ENCODE results near the gene CSK.

The CSK gene

DNA sequence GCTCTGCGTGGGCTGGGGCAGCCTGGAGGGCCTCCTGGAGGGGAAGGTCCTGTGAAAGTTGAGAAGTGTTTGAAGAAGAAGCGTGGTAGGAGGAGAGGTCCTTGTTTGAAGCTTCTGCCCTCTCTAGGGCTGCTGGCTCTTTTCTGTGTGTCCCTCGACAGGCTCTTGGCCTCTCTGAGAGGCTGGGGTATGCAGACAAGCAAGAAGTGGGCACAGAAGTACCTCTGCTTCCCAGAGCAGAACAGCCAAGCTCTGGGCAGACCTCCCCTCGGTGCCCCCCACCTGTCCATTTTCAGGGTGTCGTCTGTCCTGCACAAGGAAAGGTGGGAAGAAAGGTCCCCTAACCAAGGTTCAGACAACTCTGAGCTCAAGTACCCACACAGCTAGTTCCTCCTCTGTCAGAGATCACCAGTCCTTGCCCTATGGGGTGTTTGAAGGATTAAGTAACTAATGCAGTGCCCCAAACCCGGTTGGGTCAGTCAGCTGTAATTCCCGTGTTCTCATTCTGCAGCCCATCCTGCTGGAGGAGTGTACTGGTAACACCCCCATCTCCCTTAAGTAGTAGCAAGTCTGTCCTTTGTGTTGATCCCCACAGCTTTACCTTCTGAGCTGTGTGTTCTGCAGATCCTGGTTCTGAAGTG lies 6.3 kb downstream of the CSK start:
- no peak for DNase-seq

DNA sequence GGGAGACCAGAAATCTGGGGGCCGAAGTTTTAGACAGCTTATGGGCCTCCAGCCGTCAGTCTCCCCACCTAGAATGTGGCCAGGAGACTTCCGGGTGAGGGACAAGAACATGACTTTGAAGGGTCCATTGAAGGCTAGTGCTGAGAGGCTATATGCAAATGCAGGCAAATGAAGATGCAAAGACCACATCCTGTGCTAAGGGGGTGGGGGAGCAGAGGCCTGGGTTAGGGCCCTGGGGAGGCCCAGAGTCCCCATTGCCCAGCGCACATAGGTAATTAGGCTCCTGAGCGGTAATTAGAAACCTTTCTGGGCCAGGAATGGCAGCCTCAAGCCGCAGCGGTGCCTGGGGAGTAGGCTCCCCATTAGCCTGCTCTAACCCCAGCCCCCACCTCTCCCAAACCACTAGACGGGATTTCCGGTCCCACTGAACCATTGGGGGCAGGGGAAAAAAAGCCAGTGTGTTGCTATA lies 6.8 kb downstream of the CSK start:
- no peak for DNase-seq

DNA sequence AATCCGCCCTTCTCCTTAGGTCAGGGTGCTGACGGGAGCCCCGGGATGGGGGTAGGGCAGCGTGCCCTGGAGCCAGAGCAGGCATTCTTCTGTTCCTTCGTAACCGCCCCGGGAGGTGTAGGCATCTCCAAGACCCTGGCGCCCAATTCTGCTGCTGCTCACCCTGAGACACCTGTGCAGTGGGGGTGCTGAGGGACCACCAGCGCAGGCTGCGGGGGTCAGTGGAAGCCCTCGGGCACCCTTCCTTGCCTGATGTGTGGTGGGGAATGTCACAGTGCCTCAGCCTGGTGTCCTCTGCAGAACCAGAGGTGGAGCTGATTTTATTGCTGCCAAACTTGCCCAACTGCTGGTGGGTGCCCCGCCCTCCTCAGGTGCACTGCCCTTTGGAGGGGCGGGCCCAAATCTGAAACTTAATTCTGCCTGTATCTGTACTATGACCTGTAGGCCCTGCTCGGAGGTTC lies 7.3 kb downstream of the CSK start:
- DNase-seq: no peak

DNA sequence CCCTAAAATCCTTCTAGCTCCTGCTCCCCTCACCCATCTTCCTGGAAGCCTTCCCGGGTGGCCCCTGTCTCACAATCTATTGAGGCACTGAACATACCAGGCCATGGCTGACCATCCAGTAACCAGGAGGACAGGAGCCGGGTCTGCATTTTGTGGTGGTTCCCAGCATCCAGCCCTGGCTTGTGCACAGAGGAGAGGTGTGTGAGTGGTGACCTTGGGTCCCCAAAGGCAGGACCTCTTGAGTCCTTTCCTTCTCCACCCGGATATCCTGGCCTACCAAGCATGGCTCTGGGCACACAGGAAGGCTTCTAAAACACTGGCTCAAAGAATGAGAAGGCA lies 7.8 kb downstream of the CSK start:
- no peak for DNase-seq

DNA sequence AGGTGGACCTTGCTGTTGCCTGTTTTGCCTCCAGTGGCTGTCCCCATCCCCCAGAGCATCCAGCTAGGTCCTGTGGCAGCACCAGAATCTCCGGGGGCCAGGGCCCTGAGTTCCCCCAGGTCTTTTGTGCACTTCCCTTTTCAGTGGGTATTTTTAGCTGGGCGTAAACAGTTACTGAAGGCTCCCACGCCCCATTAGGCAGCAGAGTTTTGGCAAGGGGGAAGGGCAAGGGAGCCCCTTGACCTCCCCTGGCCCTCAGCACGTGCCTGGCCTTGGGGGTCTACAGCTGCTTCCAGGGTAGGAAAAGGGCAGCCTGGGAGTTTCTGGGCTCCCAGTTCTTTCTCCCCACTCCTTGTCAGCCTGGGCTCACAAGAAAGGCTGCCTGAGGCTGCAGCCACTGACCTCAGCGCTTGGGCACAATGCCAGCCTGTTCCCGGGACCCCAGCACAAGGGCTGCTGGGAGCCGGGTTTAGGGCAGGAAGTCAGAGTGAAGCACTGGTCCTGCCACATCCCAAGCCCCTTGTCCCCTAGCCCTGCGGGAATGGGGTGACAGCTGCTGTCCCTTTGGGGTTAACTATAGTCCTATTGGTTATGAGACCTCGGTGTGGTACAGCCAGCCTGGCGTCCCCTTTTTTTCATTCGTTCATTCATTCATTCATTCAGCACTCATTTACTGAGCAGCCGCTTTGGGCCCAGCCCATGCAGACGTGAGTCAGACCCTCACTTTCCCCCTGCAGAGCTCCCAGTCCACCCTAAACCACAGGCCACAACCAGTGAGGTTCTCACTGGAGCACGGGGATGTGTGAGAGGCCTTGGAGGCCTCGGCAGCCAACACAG lies 8.4 kb downstream of the CSK start:
- peak; percentile 25 to 66 for DNase-seq

DNA sequence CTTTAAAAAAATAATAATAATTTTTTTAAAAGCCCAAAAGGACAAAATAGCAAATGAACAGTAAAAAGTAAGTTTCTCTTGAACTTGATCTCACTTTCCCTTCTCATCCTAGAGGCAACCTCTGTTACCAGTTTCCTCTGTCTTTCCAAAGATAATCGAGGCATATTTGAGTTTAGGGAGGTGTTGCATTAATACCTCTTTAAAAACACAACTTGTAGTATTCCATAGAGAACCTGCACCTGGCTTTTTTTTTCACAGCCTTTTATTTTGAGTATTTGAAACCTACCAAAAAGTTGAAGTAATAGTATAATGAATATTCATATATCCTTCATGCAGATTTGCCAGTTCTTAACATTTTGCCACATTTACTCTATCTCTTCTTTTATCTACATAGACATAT lies 9.1 kb downstream of the CSK start:
- DNase-seq: no peak

DNA sequence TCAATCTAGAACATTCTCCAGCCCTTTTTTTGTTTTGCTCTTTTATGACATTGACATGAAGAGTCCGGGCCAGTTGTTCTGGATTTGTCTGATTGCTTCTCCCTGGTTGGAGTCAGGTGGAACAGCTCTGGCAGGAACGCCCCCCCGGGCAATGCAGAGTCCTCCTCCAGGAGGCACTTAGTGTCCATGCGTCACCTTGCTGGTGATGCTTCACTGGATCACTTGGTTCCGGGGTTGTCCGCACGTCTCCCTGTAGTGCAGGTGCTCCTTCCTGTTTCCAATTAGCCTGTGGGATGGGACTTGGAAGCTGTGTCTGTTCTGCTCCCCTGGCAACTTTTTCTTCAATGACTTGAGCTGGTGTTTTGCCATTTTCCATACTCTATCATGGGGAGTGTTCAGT lies 9.8 kb downstream of the CSK start:
- DNase-seq: no peak

DNA sequence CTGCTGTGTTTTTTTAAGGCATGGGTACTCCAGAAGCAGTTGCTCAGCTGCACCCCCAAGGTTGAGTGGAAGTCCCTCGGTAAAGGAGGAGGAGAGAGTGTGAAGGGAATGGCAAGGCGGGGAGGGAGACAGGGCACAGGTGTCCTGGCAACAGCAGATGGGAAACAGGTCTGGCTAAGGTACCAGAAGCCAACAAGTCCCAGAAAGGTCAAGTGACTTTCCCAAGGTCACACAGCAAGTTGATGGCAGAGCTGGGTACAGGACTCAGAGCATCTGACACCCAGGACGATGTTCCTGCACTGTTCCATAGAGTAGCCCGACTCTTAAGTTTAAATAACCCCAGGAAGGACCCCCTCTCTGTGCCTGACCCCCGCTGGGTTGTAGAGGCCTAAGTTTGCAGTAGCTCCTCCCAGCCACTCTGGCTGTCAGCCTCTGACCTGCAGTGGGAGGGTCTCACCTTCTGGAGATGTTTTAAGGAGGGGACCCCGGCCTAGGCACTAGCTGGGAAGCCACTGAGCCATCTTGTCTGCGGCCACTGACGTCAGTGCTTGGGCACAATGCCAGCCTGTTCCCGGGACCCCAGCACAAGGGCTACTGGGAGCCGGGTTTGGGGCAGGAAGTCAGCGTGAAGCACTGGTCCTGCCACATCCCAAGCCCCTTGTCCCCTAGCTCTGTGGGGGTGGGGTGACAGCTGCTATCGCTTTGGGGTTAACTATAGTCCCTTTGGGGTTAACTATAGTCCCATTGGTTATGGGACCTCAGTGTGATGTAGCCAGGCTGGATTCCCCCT lies 10.5 kb downstream of the CSK start:
- DNase-seq: no peak

DNA sequence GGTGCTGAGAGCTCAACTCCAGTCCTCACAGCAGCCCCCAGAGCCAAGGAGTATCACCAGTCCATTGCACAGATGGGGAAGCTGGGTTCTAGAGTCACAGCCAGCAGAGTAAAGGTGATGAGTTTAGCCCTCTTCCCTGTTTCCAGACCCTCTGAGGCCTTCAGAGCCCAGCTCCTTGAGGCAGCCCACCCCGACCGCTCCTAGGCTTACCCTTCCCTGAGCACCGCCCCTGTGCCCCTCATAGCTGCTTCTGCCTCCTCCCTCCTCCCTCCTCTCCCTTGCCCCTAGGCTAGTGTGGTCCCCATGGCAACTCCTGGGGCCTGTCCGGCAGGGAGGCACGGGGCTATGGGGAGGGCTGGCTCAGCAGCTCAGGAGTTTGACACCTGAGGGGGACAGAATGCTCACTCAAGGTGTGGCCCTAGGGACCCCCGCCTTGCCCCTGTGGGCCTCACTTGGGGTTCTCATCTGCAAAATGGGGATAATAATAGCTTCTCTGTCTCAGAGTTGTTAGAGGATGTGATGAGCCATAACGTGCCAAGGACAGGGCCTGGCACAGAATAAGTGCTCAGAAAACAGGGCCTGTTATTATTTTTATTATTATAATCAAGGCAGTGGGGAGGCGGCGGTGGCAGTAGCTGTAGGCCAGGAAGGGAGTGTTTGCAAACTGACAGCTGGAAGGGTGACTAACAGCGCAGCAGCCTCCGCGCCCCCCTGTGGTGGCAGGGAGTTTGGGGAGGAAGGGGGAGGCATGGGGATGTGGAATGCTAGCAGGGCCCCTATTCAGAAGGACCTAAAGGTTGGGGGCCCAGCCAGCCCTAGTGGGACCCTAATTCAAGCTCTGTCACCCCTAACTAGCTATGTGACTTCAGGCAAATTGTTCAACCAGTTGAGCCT lies 11.5 kb downstream of the CSK start:
- no peak for DNase-seq

DNA sequence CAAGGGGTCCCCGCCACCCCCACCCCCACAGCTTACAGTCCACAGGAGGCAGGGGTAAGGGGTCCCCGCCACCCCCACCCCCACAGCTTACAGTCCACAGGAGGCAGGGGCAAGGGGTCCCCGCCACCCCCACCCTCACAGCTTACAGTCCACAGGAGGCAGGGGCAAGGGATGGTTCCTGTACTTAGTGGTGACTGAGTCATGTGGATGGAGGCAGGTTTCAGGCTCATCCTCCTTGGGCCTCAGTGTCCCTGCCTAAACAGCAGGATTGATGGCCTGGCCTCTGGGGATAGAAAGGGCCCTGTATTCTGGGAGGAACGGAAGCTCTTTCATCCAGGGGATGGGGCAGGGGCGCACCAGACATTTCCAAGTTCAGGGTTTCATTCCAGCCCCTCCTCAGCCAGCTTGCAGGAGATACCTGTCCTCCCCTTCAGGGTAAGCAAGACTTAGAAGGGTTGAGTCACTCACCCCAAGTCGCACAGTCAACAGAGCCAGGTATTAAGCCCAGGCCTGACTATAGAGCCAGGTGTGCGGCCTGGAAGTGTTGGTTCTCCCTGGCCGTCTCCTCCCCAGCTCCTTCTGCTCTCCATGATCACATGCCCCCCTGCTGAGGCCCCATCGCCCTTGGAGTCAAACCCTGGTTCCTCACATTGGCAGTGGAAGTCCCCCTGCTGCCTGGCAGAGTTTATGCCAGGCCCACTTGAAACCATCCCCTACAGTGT lies 12.5 kb downstream of the CSK start:
- no peak for DNase-seq

DNA sequence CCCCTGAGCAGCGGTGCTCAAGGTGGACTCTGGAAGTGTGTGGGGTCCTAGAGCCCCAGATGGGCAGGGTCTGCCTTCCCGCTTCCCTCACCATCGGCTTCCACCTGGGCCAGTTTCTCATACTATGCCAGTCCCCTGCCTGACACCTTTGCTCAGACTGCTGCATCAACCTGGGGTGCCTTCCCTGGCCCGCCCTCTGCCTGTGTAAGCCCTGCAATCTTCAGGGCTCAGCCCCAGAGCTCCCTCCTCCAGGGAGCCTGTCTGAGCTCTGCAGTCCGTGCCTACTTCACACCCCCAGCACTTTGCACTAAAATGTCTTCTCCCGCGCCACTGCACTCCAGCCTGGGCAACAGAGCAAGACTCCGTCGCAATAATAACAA lies 13.1 kb downstream of the CSK start:
- no peak for DNase-seq

DNA sequence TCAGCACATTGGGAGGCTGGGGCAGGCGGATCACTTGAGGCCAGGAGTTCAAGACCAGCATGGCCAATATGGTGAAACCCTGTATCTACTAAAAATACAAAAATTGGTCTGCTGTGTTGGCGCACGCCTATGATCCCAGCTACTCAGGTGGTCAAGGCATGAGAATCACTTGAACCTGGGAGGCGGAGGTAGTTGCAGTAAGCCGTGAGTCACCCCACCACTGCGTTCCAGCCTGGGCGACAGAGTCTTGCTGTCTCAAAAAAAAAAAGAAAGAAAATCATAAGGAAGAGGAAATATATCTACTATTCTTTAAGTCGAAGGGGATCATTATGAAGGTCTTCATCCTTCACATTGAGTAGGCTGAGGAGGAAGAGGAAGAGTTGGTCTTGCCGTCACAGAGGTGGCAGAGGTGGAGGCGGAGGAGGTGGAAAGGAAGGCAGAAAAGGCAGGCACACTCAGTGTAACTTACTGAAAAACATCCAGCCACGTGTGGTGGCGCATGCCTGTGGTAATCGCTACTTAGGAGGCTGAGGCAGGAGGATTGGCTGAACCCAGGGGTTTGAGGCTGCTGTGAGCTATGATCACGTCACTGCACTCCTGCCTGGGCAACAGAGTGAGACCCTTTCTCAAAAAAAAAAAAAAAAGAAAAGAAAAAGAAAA lies 14.2 kb downstream of the CSK start:
- no peak for DNase-seq

DNA sequence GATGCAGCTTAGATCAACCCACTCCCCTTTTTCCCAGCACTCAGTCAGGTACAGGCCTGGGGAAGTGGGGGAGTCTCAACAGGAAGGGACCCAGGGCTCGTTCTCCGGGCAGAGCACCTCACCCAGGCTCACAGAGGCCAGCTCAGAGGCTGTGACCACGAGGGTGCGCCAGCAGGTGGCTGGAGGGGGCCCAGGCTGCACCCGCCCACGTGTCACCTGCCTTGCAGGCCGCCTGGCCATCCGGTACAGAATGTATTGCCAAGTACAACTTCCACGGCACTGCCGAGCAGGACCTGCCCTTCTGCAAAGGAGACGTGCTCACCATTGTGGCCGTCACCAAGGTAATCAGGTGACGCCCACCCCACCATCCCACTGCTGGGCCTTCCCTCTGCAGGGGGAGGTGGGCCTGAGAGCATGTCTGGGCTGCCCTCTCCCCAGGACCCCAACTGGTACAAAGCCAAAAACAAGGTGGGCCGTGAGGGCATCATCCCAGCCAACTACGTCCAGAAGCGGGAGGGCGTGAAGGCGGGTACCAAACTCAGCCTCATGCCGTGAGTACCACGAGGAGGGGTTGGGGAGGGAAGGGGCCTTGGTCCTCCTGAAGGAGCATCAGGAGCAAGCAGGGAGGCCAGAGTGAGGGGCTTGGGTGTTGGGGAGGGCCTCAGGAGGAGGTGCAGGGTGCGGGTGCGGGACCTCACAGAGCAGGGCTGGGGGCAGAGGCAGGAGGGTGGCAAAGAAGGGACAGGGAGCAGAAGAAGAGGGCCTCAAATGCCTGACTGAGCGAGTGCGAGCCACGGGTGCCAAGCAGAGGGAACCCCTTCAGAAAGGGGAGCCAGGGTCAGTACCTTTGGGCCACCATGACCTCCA lies 16.7 kb downstream of the CSK start:
- no peak for DNase-seq

DNA sequence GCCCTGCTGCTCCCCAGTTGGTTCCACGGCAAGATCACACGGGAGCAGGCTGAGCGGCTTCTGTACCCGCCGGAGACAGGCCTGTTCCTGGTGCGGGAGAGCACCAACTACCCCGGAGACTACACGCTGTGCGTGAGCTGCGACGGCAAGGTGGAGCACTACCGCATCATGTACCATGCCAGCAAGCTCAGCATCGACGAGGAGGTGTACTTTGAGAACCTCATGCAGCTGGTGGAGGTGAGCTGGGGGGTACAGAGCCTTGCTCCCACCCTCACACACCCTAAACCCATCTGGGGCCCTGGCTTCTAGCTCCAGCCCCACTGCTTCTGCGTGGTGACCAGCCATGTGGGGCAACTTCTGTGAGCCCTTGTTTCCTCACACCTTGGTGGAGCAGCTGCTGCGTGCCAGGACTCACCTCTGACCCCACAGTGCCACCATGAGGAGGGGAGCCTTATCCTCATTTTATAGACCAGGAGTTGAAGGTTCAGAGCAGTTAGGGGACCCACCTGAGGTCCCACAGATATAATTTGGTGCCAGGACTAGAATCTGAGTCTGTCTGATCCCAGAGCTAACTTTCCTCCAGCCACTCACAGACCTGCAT lies 17.5 kb downstream of the CSK start:
- no peak for DNase-seq

DNA sequence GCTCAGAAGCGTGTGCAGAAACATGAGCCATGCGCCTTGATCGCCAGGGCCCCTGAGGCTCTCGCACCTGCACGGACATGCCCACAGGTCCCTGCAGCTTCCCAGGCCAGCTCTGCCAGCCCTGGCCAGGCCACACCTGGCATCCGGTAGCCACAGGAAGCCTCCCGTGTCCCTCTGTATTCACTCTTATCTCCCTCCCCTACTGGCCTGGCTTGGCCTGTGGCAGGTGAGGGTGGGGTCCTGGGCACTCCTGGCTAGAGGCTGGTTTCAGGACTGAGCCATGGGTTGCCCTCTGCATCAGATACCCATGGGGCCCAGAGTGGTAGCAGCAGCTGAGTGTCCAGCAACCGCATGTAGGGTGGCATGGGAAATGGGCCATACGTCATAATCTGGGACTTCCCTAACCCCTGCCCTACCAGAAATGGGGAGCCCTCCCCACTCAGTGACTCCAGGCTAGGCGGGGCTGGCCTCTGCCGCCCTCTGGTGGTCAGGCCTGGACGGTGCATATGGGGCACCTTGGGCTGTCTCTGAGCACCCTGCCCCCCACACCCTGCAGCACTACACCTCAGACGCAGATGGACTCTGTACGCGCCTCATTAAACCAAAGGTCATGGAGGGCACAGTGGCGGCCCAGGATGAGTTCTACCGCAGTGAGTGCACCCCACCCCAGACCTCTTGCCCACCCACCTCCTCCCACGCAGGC lies 18.1 kb downstream of the CSK start:
- DNase-seq: peak; percentile 38 to 60

DNA sequence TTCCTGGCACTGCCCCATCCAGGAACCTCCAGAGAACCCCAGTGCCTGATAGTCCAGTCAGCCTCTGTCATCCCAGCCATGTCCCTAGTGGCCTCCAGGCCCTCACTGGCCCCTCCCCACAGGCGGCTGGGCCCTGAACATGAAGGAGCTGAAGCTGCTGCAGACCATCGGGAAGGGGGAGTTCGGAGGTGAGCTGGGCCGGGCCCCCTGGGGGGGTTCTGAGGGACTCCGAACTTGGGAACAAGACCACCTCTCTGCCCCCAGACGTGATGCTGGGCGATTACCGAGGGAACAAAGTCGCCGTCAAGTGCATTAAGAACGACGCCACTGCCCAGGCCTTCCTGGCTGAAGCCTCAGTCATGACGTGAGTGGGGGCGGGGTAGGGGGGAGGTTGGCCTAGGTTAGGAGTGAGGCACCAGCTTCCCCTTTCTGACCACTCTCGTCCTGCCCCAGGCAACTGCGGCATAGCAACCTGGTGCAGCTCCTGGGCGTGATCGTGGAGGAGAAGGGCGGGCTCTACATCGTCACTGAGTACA lies 18.7 kb downstream of the CSK start:
- no peak for DNase-seq

DNA sequence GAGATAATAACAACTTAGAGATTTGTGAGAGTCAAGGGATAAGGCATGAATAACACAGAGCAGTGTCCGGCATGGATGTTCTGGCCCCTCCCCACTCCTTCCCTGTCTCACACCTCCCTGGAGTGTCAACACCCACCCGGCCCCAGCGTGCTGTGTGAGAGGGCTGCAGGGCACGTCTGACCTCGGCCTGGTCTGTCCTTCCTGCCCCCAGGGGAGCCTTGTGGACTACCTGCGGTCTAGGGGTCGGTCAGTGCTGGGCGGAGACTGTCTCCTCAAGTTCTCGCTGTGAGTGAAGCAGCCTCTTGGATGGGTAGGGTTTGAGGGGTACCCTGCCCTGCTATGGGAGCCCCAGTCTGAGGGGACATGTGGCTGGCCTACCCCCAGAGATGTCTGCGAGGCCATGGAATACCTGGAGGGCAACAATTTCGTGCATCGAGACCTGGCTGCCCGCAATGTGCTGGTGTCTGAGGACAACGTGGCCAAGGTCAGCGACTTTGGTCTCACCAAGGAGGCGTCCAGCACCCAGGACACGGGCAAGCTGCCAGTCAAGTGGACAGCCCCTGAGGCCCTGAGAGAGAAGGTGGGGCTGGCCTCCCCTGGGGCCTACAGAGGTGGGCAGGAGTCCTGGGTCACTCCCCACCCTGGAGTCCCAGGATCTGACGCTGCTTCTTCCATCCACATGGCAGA lies 19.6 kb downstream of the CSK start:
- DNase-seq: no peak

DNA sequence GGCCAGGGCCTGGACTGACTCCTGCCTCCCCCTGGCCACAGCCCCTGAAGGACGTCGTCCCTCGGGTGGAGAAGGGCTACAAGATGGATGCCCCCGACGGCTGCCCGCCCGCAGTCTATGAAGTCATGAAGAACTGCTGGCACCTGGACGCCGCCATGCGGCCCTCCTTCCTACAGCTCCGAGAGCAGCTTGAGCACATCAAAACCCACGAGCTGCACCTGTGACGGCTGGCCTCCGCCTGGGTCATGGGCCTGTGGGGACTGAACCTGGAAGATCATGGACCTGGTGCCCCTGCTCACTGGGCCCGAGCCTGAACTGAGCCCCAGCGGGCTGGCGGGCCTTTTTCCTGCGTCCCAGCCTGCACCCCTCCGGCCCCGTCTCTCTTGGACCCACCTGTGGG lies 20.4 kb downstream of the CSK start:
- DNase-seq: no peak

Data from hippocampal formation (tissue), 2 donors.